GM21447 (cell line): ENCODE measurements around the gene HOXD3.

Source experiments
- ATAC-seq: cut with Tn5 transposase; IDR thresholded peaks from one replicate; pipeline ENCODE4 v1.9.1; 2021; ENCODE audit not compliant: unreplicated experiment

The HOXD3 gene

DNA sequence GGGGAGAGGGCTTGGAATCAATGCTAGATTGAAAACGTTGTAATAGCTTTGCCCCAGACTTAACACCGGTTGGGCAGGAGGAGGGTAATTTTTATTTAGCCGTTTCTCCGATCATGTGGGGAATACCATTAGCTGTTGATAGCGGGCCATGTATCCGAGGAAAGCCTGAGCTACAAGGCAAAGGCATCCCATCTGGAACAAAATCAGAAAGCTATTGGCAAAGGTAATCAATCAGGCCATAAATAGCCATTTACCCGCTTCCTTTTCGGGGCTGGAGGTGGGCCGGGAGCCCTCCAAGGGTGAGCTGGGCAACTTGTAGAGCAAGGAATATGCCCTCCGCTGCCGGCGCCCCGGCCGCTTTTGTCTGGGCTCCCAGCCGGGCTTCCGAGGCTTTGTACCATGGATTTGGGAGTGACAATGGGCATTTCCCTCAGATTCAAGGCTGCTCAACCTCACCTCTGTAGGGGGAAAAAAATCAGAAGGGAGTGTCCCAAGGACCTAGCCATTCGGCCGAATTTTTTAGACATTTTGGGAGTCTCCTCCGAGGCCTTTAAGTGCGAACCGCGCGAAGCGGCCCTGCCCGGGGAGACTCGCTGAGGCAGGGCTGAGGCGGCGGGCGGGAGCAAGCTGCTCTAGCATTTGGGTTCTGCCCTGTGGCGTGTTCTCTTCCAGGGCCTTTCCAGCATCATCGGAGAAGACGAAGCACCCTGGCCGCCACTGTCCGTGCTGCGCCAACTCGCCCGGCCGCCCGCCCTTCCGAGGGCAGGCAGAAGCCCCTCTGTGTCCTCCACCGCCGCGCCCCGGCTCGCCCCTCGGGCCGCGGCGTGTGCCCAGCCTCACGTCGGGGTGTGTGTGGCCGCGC is 35.7 kb upstream of the HOXD3 start:
- ATAC-seq = no peak

- ATAC-seq = no peak
Observed at GRCh38 chr2:176122052-176122682, 34.9 kb upstream of the HOXD3 start.

DNA sequence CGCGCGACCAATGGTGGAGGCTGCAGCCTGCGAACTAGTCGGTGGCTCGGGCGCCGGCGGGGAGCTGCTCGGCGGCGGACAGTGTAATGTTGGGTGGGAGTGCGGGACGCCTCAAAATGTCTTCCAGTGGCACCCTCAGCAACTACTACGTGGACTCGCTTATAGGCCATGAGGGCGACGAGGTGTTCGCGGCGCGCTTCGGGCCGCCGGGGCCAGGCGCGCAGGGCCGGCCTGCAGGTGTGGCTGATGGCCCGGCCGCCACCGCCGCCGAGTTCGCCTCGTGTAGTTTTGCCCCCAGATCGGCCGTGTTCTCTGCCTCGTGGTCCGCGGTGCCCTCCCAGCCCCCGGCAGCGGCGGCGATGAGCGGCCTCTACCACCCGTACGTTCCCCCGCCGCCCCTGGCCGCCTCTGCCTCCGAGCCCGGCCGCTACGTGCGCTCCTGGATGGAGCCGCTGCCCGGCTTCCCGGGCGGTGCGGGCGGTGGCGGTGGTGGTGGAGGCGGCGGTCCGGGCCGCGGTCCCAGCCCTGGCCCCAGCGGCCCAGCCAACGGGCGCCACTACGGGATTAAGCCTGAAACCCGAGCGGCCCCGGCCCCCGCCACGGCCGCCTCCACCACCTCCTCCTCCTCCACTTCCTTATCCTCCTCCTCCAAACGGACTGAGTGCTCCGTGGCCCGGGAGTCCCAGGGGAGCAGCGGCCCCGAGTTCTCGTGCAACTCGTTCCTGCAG is 34.3 kb upstream of the HOXD3 start, which contains the start of gene HOXD9:
Gene HOXD9, plus strand, starts transcription at position 37 of the 728 bp plus-strand sequence. Its CDS starts 50 bp downstream, at position 87.
- ATAC-seq = no peak

DNA sequence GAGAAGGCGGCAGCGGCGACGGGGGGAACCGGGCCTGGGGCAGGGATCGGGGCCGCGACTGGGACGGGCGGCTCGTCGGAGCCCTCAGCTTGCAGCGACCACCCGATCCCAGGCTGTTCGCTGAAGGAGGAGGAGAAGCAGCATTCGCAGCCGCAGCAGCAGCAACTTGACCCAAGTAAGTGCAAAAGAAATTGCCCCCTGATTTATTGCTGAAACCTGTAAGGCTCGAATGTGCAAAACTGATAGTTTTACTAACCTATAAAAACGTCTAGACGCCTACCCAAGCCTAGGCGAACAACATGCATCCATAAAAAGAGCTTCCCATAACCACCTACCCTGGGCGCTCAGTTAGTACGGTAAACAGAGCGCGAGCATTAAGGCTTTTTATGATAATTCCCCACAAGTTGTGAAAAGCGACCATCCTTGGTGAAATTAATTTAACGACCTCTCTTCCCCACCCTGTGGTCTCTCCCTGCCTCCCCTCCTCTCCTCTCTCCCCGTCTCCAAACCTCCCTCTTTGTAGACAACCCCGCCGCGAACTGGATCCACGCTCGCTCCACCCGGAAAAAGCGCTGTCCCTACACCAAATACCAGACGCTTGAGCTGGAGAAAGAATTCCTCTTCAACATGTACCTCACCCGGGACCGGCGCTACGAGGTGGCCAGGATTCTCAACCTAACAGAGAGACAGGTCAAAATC is 33.5 kb upstream of the HOXD3 start:
- ATAC-seq = no peak

- no peak for ATAC-seq
Observed at GRCh38 chr2:176124110-176124946, 32.8 kb upstream of the HOXD3 start.

DNA sequence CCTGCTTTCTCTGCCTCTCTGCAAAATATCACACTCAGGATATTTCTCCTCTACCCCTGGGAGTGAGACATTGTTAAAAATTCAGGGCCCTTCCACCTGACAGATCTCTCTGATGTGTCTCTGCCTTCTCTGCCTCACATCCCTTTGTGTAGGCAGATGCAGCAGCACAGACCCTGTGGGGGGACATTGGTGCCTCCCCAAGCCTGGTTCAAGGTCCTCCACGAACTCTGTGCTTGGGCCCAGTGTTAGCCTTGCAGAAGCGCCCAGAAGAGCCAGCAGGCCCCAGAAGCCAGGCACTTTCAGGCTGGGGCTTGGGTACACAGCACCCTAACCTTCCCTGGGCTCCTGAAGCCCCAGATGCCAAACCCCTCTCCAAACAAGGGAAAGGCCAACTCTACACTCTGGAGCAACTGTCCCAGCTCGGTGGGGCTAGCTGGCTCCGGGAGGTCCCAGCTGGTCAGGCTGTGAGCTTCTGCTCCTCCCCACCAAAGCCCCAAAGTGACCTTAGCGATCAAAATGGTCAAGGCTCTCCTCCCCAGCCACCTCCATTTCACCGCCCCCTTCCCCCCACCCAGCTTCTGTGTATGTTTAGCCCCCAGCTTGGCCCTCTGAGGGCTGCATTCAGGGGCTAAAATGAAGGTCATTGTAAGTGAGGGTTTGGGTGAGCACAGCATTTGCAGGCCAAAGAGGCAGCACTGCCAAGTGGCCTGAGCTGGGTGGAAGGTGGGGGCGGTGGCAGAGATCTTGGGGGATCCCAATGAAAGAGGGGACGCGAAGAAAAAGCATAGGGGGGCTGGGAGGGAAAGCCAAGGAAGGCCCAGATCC is 31.9 kb upstream of the HOXD3 start:
- ATAC-seq = no peak

- no peak for ATAC-seq
Observed at GRCh38 chr2:176125772-176126054, 31.4 kb upstream of the HOXD3 start.

DNA sequence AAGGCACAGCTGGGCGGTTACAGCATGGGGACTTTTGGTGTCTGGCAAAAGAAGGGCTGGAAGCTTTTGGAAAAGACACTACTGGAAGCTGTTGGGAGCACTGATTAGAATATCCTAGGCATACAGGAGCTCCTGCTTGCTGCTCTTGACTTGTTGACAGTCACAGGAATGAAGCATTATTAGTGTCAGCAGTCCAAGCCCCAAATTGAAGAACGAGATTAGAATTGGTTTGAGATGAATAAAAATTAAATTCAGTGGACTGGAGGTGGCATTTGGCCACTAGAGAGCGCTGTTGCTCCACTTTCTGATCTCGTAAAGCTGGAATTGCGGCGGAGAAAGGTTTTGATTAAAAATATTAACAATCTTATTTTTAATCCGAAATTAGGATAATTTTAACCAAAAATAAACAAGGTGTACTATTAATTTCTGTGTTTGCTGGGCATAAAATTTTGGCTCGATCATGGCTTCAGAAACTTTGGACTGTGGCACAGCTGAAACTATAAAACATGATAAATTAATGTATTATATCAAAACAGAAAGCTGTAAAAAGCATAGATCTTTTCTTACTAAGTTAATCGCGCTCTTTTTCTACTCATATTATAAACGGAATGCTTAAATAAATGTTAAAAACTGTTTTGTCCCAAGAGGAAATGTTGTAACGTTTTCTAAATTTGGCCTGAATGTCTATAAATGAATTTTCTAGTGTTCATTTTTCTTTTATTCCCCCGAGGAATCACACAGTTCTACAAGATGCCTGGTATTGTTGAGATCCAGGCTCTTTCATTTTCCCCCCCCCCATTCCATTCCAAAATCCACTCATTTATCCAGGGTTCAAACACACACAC is 30.0 kb upstream of the HOXD3 start:
- ATAC-seq = no peak

- no peak for ATAC-seq
Observed at GRCh38 chr2:176127774-176128072, 29.4 kb upstream of the HOXD3 start.

- no peak for ATAC-seq
Observed at GRCh38 chr2:176128172-176128981, 28.7 kb upstream of the HOXD3 start.

DNA sequence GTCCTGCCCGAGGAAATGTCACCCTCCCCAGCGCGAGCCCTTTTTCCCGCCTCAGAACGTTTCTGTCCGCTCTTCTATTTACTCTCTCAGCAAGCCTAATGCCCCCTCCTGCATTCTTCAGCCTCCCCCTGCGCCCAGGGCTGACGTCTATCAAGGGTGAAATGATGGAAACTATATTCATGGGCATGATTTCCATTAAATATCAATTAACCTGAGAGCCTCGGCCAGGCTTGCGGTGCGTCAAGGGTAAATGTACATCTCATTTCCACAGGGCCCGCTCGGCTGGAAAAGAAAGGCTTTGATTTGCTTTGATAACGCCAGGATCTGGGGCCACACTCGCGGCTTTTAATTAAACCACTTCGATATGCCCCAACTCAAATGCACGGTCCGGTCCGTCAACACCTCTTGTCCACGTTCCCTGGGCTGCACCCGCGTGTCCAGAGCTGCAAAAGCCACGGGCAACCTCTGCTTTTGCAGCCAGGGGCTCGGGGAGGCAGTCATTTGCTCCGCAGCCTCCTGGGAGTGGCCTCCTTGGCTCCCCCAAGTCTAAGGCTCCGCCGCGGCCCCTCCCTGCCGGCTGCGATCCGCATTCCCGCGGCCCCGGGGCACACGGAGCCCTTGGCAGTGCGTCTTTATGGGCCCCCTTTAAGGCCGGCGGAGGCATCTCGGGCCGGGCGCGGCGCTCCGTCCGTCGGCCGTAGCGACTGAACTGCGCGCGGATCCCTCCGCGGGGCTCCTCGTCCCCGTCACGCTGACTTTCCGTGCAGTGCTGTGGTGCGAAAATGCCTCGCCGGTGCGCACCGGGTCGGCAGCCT is 27.9 kb upstream of the HOXD3 start, which contains the start of gene HOXD8:
Gene HOXD8, plus strand, starts transcription at position 724 of the 815 bp plus-strand sequence. CDS start 662 bp downstream, outside the sequence.
- ATAC-seq = no peak

DNA sequence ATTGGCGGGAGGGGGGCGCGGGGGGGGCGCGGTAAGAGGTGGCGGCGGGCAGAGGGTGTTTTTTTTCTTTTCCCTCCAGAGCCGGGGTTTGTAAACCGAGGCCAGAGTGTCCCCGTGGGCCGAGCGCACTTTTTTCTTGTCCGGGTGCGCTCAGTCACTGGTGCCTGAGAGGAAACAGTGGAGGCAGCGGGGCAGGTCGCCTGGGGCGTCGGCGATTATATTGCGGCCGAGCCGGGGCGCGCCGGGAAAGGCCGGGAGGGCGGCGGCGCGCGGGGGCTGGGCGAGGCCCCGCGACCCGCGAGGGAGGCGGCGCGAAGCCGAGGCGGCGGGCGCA is 27.3 kb upstream of the HOXD3 start:
- ATAC-seq = no peak

- no peak for ATAC-seq
Observed at GRCh38 chr2:176130147-176130956, 26.8 kb upstream of the HOXD3 start.

GRCh38 chr2:176130957-176131847 is 25.9 kb upstream of the HOXD3 start:
- ATAC-seq = no peak

DNA sequence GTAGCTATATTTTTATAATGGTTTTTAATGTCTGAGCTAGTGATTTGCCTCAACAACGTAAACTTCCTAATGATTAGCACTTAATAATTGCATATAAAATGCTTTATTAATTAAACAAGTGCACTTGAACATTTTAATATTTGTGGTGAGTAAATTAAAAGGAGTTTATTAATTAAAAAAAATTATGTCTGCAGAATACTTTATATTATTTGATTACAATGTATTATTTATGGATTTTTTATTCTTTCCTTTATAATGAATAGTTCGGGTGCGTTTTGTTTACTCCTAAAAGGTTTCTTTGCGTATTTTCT is 25.3 kb upstream of the HOXD3 start:
- ATAC-seq = no peak
